Neuronal stem cell (in vitro differentiated cells): Measurements from ENCODE around the gene FAM169A. TPM values are rescaled to one million over a fixed set of nuclear protein-coding genes. Genes with fewer than 3 reads are reported as not detected.

Source experiments
- DNase-seq: peaks from one replicate; pipeline ENCODE4 v3.0.0-alpha.2; 2013; ENCODE audit warnings: low spot score
- H2AFZ ChIP-seq: one replicate; pipeline ENCODE4 v1.6.1; 2013; ENCODE audit warnings: mild to moderate bottlenecking, low read length, inconsistent platforms
- H2AK5ac ChIP-seq: 2 replicates; pipeline ENCODE4 v1.6.1; 2013; ENCODE audit warnings: low read depth, mild to moderate bottlenecking, inconsistent platforms, low read length, moderate library complexity, mixed read lengths
- H2BK120ac ChIP-seq: 2 replicates; pipeline ENCODE4 v1.6.1; 2013; ENCODE audit warnings: low read depth, mild to moderate bottlenecking, inconsistent platforms, low read length, moderate library complexity, mixed read lengths
- H2BK12ac ChIP-seq: one replicate; pipeline ENCODE4 v1.6.1; 2013; ENCODE audit warnings: low read length, inconsistent platforms
- H2BK15ac ChIP-seq: 2 replicates; pipeline ENCODE4 v1.6.1; 2013; ENCODE audit warnings: mild to moderate bottlenecking, low read length, inconsistent platforms, mixed read lengths
- H2BK5ac ChIP-seq: one replicate; pipeline ENCODE4 v1.6.1; 2013; ENCODE audit warnings: inconsistent platforms, mild to moderate bottlenecking, low read length, moderate library complexity
- H3K14ac ChIP-seq: one replicate; pipeline ENCODE4 v1.6.1; 2013; ENCODE audit warnings: low read length, inconsistent platforms
- H3K18ac ChIP-seq: 2 replicates; pipeline ENCODE4 v1.6.1; 2013; ENCODE audit warnings: low read length, inconsistent platforms
- H3K23ac ChIP-seq: 2 replicates; pipeline ENCODE4 v1.6.1; 2013; ENCODE audit warnings: low read depth, mild to moderate bottlenecking, mixed read lengths, low read length, inconsistent platforms; ENCODE audit not compliant: poor library complexity
- H3K27ac ChIP-seq: replicated peaks from 3 replicates; pipeline ENCODE4 v1.5.1; 2013; ENCODE audit warnings: low read length, inconsistent platforms
- H3K27me3 ChIP-seq, 3 experiments: 2 replicates each; pipeline ENCODE4 v1.6.1; 2013; ENCODE audit warnings: low read length in 3 of 3, mild to moderate bottlenecking in 2 of 3, inconsistent platforms in 1 of 3, low read depth in 1 of 3, mixed read lengths in 1 of 3, moderate library complexity in 1 of 3; ENCODE audit not compliant: control insufficient read depth in 3 of 3, insufficient read depth in 3 of 3
- H3K36me3 ChIP-seq, 2 donors: replicated peaks in 1 of 2; 2 replicates each; pipeline ENCODE4 v1.6.1; 2013; ENCODE audit warnings: low read length in 2 of 2; ENCODE audit not compliant: control insufficient read depth in 2 of 2, insufficient read depth in 2 of 2
- H3K4ac ChIP-seq: 2 replicates; pipeline ENCODE4 v1.6.1; 2013; ENCODE audit warnings: inconsistent platforms, mild to moderate bottlenecking, low read length, moderate library complexity
- H3K4me1 ChIP-seq, 2 donors: 1 replicate in 1 of 2; 2 replicates in 1 of 2; pipeline ENCODE4 v1.6.1; 2013; ENCODE audit warnings: low read length in 2 of 2, low read depth in 1 of 2; ENCODE audit not compliant: control insufficient read depth in 2 of 2, insufficient read depth in 1 of 2
- H3K4me2 ChIP-seq: one replicate; pipeline ENCODE4 v1.6.1; 2013; ENCODE audit warnings: mild to moderate bottlenecking, low read length, inconsistent platforms; ENCODE audit not compliant: insufficient read depth, poor library complexity, severe bottlenecking
- H3K4me3 ChIP-seq, 2 donors: 2 replicates each; pipeline ENCODE4 v1.5.1; 2013; ENCODE audit warnings: low read length in 2 of 2, mild to moderate bottlenecking in 2 of 2, inconsistent platforms in 1 of 2, moderate library complexity in 1 of 2
- H3K79me1 ChIP-seq: one replicate; pipeline ENCODE4 v1.6.1; 2013; ENCODE audit warnings: low read depth, mild to moderate bottlenecking, inconsistent platforms, low read length, moderate library complexity
- H3K9ac ChIP-seq: one replicate; pipeline ENCODE4 v1.6.1; 2013; ENCODE audit warnings: mild to moderate bottlenecking, low read depth, low read length, inconsistent platforms; ENCODE audit not compliant: poor library complexity
- H3K9me3 ChIP-seq, 2 donors: replicated peaks in 1 of 2; 2 replicates each; pipeline versions ENCODE3 to v1.6.1; 2013; ENCODE audit warnings: low read length in 2 of 2, mild to moderate bottlenecking in 2 of 2, inconsistent platforms in 1 of 2, low read depth in 1 of 2, mixed read lengths in 1 of 2, moderate library complexity in 1 of 2; ENCODE audit not compliant: control insufficient read depth in 2 of 2, insufficient read depth in 1 of 2
- H4K8ac ChIP-seq: one replicate; pipeline ENCODE4 v1.6.1; 2013; ENCODE audit warnings: low read depth, mild to moderate bottlenecking, inconsistent platforms, low read length, moderate library complexity
- H4K91ac ChIP-seq: one replicate; pipeline ENCODE4 v1.6.1; 2013; ENCODE audit warnings: low read length, low read depth, mild to moderate bottlenecking, inconsistent platforms; ENCODE audit not compliant: poor library complexity
- WGBS, 2 donors: extraction: QIAGEN DNeasy Blood & Tissue Kit; methylation state at CpG; one replicate each; pipeline ENCODE4 v1.1.7; 2013; ENCODE audit warnings: missing lambda C conversion rate in 2 of 2, mixed read lengths in 1 of 2; ENCODE audit not compliant: insufficient read length in 2 of 2, insufficient replicate concordance in 1 of 2; ENCODE audit errors: extremely low coverage in 2 of 2; 5-methylcytosine and 5-hydroxymethylcytosine counted together
- small RNA-seq: library from polyadenylated mRNA; stranded (forward); fragments of <200 nt; extraction: miRNeasy Mini kit (QIAGEN cat#:217004); gene quantifications from one replicate; pipeline ENCODE3, GENCODE V24; 2013; ENCODE audit not compliant: insufficient read depth

The FAM169A gene

GRCh38 chr5:74738406-74738805, 127.8 kb downstream of the FAM169A start:
- H4K8ac ChIP-seq = no peak overlapping the region
- H3K79me1 ChIP-seq = no peaks in the 10 kb centered on the region
- H3K9ac ChIP-seq = no peak overlapping the region
- H3K9me3 ChIP-seq = no peaks in the 10 kb centered on the region
- no peak overlapping the region for H2BK120ac ChIP-seq
- no peaks in the 10 kb centered on the region for H3K27me3 ChIP-seq
- H3K18ac ChIP-seq = no peak overlapping the region
- no peak overlapping the region for H2BK12ac ChIP-seq
- no peak overlapping the region for H3K27ac ChIP-seq
- no peak overlapping the region for H2BK5ac ChIP-seq
- DNase-seq = no peak
- no peak overlapping the region for H3K23ac ChIP-seq
- no peak overlapping the region for H3K14ac ChIP-seq
- peaks cover 4 to 96% of the 10 kb centered on the region in 2 donors for H3K36me3 ChIP-seq
- H2AFZ ChIP-seq = no peak overlapping the region
- H3K4me2 ChIP-seq = no peak overlapping the region
- H2AK5ac ChIP-seq = no peak overlapping the region
- WGBS, 2 donors = no CpG with 5 or more reads among the region's 4 CpGs
- no peaks in the 10 kb centered on the region for H3K4me1 ChIP-seq
- no peak overlapping the region for H4K91ac ChIP-seq
- H3K4ac ChIP-seq = no peak overlapping the region
- H3K4me3 ChIP-seq = no peak overlapping the region
- H2BK15ac ChIP-seq = no peak overlapping the region

- Histone ChIP-seq H3K27ac (no peak overlapping the region), H3K23ac (no peak overlapping the region), H3K9me3 (no peaks in the 10 kb centered on the region), H3K4me2 (no peak overlapping the region), H2AK5ac (no peak overlapping the region), H3K4ac (no peak overlapping the region), H3K9ac (no peak overlapping the region), H2AFZ (no peak overlapping the region), H3K4me1 (no peaks in the 10 kb centered on the region), H2BK120ac (no peak overlapping the region), H3K4me3 (no peak overlapping the region), H3K36me3 (peaks cover 5 to 99% of the 10 kb centered on the region in 2 donors), H2BK15ac (no peak overlapping the region), H3K18ac (no peak overlapping the region), H4K91ac (no peak overlapping the region), H3K27me3 (no peaks in the 10 kb centered on the region), H4K8ac (no peak overlapping the region), H3K79me1 (no peaks in the 10 kb centered on the region), H3K14ac (no peak overlapping the region), H2BK5ac (no peak overlapping the region), H2BK12ac (no peak overlapping the region)
- DNase-seq = no peak
- WGBS, 2 donors = no CpG with 5 or more reads among the region's 6 CpGs
Observed at GRCh38 chr5:74736759-74737158, 129.4 kb downstream of the FAM169A start.

Small RNAs within 50 kb of the gene (small RNA-seq; reads per million reads assigned to genes)
- not detected for gene RF00561
